IMR-90 (cell line): ENCODE results near the gene DBP. TPM values are rescaled to one million over a fixed set of nuclear protein-coding genes. Genes with fewer than 3 reads are reported as not detected.

Source experiments
- ATAC-seq: fragments of 200-7000 bp; cut with Tn5 transposase; 2 replicates; pipeline ENCODE4 v1.9.1; 2020; ENCODE audit warnings: low read depth, mild to moderate bottlenecking, moderate library complexity
- BruUV-seq: library from RNA; stranded (reverse); fragments of 400-500 nt; replicated peaks from 2 replicates; lab custom pipeline; 2021; lab: Mats Ljungman, UMichigan
- CTCF ChIA-PET: fragments of 300-600 bp; formaldehyde crosslinking; extraction: SDS; loops from one replicate; lab custom pipeline; 2021; ENCODE audit warnings: antibody characterized with exemption; lab: Yijun Ruan, JAX
- POLR2A ChIA-PET: fragments of 300-600 bp; sonication (Branson Sonifier 250); formaldehyde crosslinking; loops from one replicate; lab custom pipeline; 2022; ENCODE audit warnings: antibody characterized with exemption; ENCODE audit not compliant: unreplicated experiment; lab: Charles Lee
- DNase-seq: peaks from one replicate; pipeline ENCODE4 v3.0.0; 2013
- H2AFZ ChIP-seq: replicated peaks from 2 replicates; pipeline ENCODE3; 2013; ENCODE audit warnings: low read length, mild to moderate bottlenecking; ENCODE audit not compliant: poor library complexity
- H2AK5ac ChIP-seq: 2 replicates; pipeline ENCODE4 v1.6.1; 2013; ENCODE audit warnings: low read depth, low read length, inconsistent platforms
- H2AK9ac ChIP-seq: replicated peaks from 2 replicates; pipeline ENCODE3; 2013; ENCODE audit warnings: mild to moderate bottlenecking, low read depth, low read length, moderate library complexity; ENCODE audit not compliant: poor library complexity
- H2BK120ac ChIP-seq: 2 replicates; pipeline ENCODE4 v1.6.1; 2013; ENCODE audit warnings: low read depth, low read length, inconsistent platforms
- H2BK15ac ChIP-seq: 3 replicates; pipeline ENCODE4 v1.6.1; 2013; ENCODE audit warnings: low read depth, low read length, inconsistent platforms
- H2BK20ac ChIP-seq: 2 replicates; pipeline ENCODE4 v1.6.1; 2013; ENCODE audit warnings: low read depth, mild to moderate bottlenecking, inconsistent platforms, low read length, moderate library complexity
- H2BK5ac ChIP-seq: 2 replicates; pipeline ENCODE4 v1.6.1; 2013; ENCODE audit warnings: mild to moderate bottlenecking, low read depth, low read length, inconsistent platforms; ENCODE audit not compliant: poor library complexity, severe bottlenecking
- H3K14ac ChIP-seq: replicated peaks from 2 replicates; pipeline ENCODE4 v1.6.1; 2013; ENCODE audit warnings: low read depth, low read length, inconsistent platforms
- H3K18ac ChIP-seq: 2 replicates; pipeline ENCODE4 v1.6.1; 2013; ENCODE audit warnings: low read depth, low read length, control low read depth
- H3K23ac ChIP-seq: 2 replicates; pipeline ENCODE4 v1.6.1; 2013; ENCODE audit warnings: low read depth, low read length, inconsistent platforms
- H3K27ac ChIP-seq: 2 replicates; pipeline ENCODE4 v1.5.1; 2013; ENCODE audit warnings: mild to moderate bottlenecking, control low read depth, low read length; ENCODE audit not compliant: insufficient read depth
- H3K27me3 ChIP-seq: 2 replicates; pipeline ENCODE4 v1.6.1; 2013; ENCODE audit warnings: low read length; ENCODE audit not compliant: control insufficient read depth, insufficient read depth
- H3K36me3 ChIP-seq: 2 replicates; pipeline ENCODE4 v1.6.1; 2013; ENCODE audit warnings: low read length, mixed read lengths; ENCODE audit not compliant: control insufficient read depth, insufficient read depth
- H3K4ac ChIP-seq: 2 replicates; pipeline ENCODE4 v1.6.1; 2013; ENCODE audit warnings: low read depth, low read length, inconsistent platforms
- H3K4me1 ChIP-seq: 2 replicates; pipeline ENCODE4 v1.6.1; 2013; ENCODE audit warnings: low read length, mixed read lengths; ENCODE audit not compliant: control insufficient read depth, insufficient read depth
- H3K4me2 ChIP-seq: 2 replicates; pipeline ENCODE4 v1.6.1; 2013; ENCODE audit warnings: low read depth, mild to moderate bottlenecking, control low read depth, low read length, moderate library complexity
- H3K4me3 ChIP-seq: 2 replicates; pipeline ENCODE4 v1.5.1; 2013; ENCODE audit warnings: low read depth, mild to moderate bottlenecking, control low read depth, low read length, moderate library complexity; ENCODE audit not compliant: insufficient read depth
- H3K56ac ChIP-seq: 2 replicates; pipeline ENCODE4 v1.6.1; 2013; ENCODE audit warnings: low read length, inconsistent platforms; ENCODE audit not compliant: insufficient read depth; ENCODE audit errors: extremely low read depth
- H3K79me1 ChIP-seq, 2 experiments: 2 replicates each; pipeline ENCODE4 v1.6.1; 2013; ENCODE audit warnings: low read length in 2 of 2, inconsistent platforms in 1 of 2, low read depth in 1 of 2
- H3K9ac ChIP-seq: 2 replicates; pipeline ENCODE4 v1.6.1; 2013; ENCODE audit warnings: low read depth, low read length, control low read depth
- H3K9me1 ChIP-seq: 2 replicates; pipeline ENCODE4 v1.6.1; 2013; ENCODE audit warnings: low read length, inconsistent platforms; ENCODE audit not compliant: insufficient read depth
- H3K9me3 ChIP-seq: 2 replicates; pipeline ENCODE4 v1.6.1; 2013; ENCODE audit warnings: low read length; ENCODE audit not compliant: control insufficient read depth, insufficient read depth
- H4K20me1 ChIP-seq: 2 replicates; pipeline ENCODE4 v1.6.1; 2013; ENCODE audit warnings: low read length, inconsistent platforms; ENCODE audit not compliant: insufficient read depth
- H4K5ac ChIP-seq: 2 replicates; pipeline ENCODE4 v1.6.1; 2013; ENCODE audit warnings: mild to moderate bottlenecking, low read depth, low read length, control low read depth
- H4K8ac ChIP-seq, 2 experiments: 2 replicates each; pipeline ENCODE4 v1.6.1; 2013; ENCODE audit warnings: low read depth in 2 of 2, low read length in 2 of 2, control low read depth in 1 of 2, inconsistent platforms in 1 of 2
- H4K91ac ChIP-seq: 2 replicates; pipeline ENCODE4 v1.6.1; 2013; ENCODE audit warnings: low read depth, low read length, inconsistent platforms; ENCODE audit not compliant: insufficient read depth
- BHLHE40 ChIP-seq: fragments of 150-350 bp; IDR thresholded peaks from 2 replicates; pipeline ENCODE4 v1.6.1; 2016; ENCODE audit warnings: mild to moderate bottlenecking, low read depth, low read length
- FOS ChIP-seq: fragments of 150-350 bp; IDR thresholded peaks from 2 replicates; pipeline ENCODE4 v1.6.1; 2016; ENCODE audit warnings: low read depth, low read length
- MAFK ChIP-seq: IDR thresholded peaks from 2 replicates; pipeline ENCODE4 v1.6.1; 2012; ENCODE audit warnings: low read depth, low read length, improper control_type of control experiment
- MXI1 ChIP-seq: IDR thresholded peaks from 2 replicates; pipeline ENCODE4 v1.6.1; 2012; ENCODE audit warnings: low read depth, mild to moderate bottlenecking, low read length, moderate library complexity, borderline replicate concordance
- NFE2L2 ChIP-seq: fragments of 150-350 bp; IDR thresholded peaks from 2 replicates; pipeline ENCODE4 v1.6.1; 2016; ENCODE audit warnings: low read depth, mild to moderate bottlenecking, low read length
- RAD21 ChIP-seq: IDR thresholded peaks from 2 replicates; pipeline ENCODE4 v1.6.1; 2012; ENCODE audit warnings: low read length, improper control_type of control experiment
- RCOR1 ChIP-seq: IDR thresholded peaks from 2 replicates; pipeline ENCODE4 v1.6.1; 2012; ENCODE audit warnings: mild to moderate bottlenecking, low read length, improper control_type of control experiment; ENCODE audit not compliant: insufficient replicate concordance
- RFX5 ChIP-seq: IDR thresholded peaks from 2 replicates; pipeline ENCODE4 v1.8.0; 2012; ENCODE audit warnings: low read depth, mild to moderate bottlenecking, low read length, moderate library complexity
- SMC3 ChIP-seq: fragments of 150-350 bp; IDR thresholded peaks from 2 replicates; pipeline ENCODE4 v1.6.1; 2016; ENCODE audit warnings: low read depth, mild to moderate bottlenecking, antibody characterized with exemption, low read length, moderate library complexity
- WGBS, 2 experiments: methylation state at CpG; one replicate each; pipeline versions ENCODE4 v1.1.5 to v1.1.7; 2013; ENCODE audit warnings: missing lambda C conversion rate in 2 of 2; ENCODE audit not compliant: insufficient read length in 1 of 2; ENCODE audit errors: extremely low coverage in 2 of 2; 5-methylcytosine and 5-hydroxymethylcytosine counted together
- dilution Hi-C: fragments of 300-500 bp; cut with HindIII; formaldehyde crosslinking; loops from one replicate; pipeline ENCODE4 v1.14.3; 2018; ENCODE audit warnings: low sequenced_read_pairs; ENCODE audit not compliant: unreplicated experiment
- in situ Hi-C: fragments of 300-500 bp; cut with MboI; formaldehyde crosslinking; loops from 3 replicates; pipeline ENCODE4 v1.14.3; 2019; ENCODE audit warnings: low sequenced_read_pairs, inconsistent platforms, mixed read lengths
- intact Hi-C: fragments of 100-400 bp; cut with micrococcal nuclease; formaldehyde crosslinking; loops from 2 replicates; pipeline ENCODE4 v1.10.0; 2022
- polyA plus RNA-seq, 3 experiments: library from polyadenylated mRNA; depleted of rRNA; stranded (reverse); fragments of >200 nt; gene quantifications; 2 replicates each; pipeline ENCODE4 v1.2.3, GENCODE V29; 2012; ENCODE audit warnings: low replicate concordance in 1 of 3
- total RNA-seq: library from RNA; depleted of rRNA; stranded (reverse); fragments of >200 nt; gene quantifications from 2 replicates; pipeline ENCODE4 v1.2.3, GENCODE V29; 2012
- TF ChIP-seq, protein P1 (sequence below): fragments of 150-350 bp; IDR thresholded peaks from 2 replicates; pipeline ENCODE4 v1.6.1; 2017; ENCODE audit warnings: mild to moderate bottlenecking, antibody characterized with exemption, low read length, low read depth
- TF ChIP-seq, protein P2 (sequence below): conservative IDR thresholded peaks from 2 replicates; pipeline ENCODE4 v1.5.1; 2012; ENCODE audit warnings: mild to moderate bottlenecking, low read depth, low read length, improper control_type of control experiment
- TF ChIP-seq, protein P3 (sequence below): fragments of 150-350 bp; IDR thresholded peaks from 2 replicates; pipeline ENCODE4 v1.6.1; 2016; ENCODE audit warnings: low read depth, mild to moderate bottlenecking, low read length, moderate library complexity, borderline replicate concordance

The DBP gene
- total and polyA plus RNA-seq, 2 of the 4 experiments (the other 2 are of a cell fraction): 3.0 to 3.6 TPM

DNA sequence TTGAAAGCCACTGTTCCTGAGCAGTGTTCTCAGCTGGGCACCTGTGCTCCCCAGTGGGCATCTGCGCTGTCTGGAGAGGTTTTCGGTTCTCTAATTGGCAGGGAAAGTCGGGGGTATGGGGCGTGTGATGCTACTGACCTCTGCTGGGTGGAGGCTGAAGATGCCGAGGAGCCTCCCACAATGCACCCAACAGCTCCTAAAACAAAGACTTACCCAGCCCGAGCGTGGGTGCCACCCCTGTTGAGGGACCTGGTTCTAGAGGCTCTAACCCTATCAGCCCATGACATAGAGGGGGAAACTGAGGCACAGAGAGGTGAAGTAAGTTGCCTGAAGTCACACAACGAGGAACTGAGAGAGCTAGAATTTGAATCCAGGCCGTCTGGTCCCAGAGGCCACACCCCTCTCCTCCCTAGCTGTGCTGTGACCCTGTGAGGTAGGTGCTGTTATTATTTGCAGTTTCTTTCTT, 28.3 kb downstream of the DBP start:
- Histone ChIP-seq H2BK120ac (peak overlapping the region; percentile 85), H3K56ac (no peak overlapping the region), H4K5ac (peak overlapping the region; percentile 91), H3K4me2 (no peak overlapping the region; the same call in 1 of the 2 replicates), H3K4me1 (no peaks in the 10 kb centered on the region), H2AFZ (peak overlapping the region; percentile 95), H3K4me3 (no peak overlapping the region), H2BK5ac (no peak overlapping the region), H3K23ac (0 out of 2 replicates have a peak overlapping the region, but pooled peaks have one; percentile 78), H3K79me1 (no peaks in the 10 kb centered on the region), H3K27me3 (no peaks in the 10 kb centered on the region), H4K8ac (peak overlapping the region; percentile 69 to 93; a peak in 3 of 4 replicates), H2BK20ac (no peak overlapping the region), H2AK5ac (no peak overlapping the region), H3K27ac (no peak overlapping the region), H2AK9ac (peak overlapping the region; percentile 82), H4K91ac (no peak overlapping the region; the same call in 1 of the 2 replicates), H3K9me1 (no peaks in the 10 kb centered on the region), H3K9me3 (no peaks in the 10 kb centered on the region), H4K20me1 (0 out of 2 replicates have a peak, but pooled peaks cover 5% of the 10 kb centered on the region), H3K14ac (0 out of 2 replicates have a peak overlapping the region, but pooled peaks have one; percentile 82), H3K9ac (no peak overlapping the region), H3K18ac (no peak overlapping the region), H3K36me3 (no peaks in the 10 kb centered on the region), H2BK15ac (no peak overlapping the region), H3K4ac (no peak overlapping the region)
- no CpG with 5 or more reads among the region's 9 CpGs for WGBS, 2 experiments
- ChIA-PET CTCF (interaction anchor here (0.9 kb wide), 1 partner anchor 119 kb away, joined by 3 read pairs; no protein-coding TSS in a partner anchor), POLR2A (no interaction called here)
- in situ Hi-C loops (no loop called here), dilution Hi-C loops (no loop called here), intact Hi-C loops (loop anchor here (2.0 kb wide), 1 partner anchor 20 kb away; no protein-coding TSS in a partner anchor)
- DNase-seq (no peak), ATAC-seq (peak; percentile 83)
- no TSS peak for BruUV-seq
- TF ChIP-seq, protein P1, sequence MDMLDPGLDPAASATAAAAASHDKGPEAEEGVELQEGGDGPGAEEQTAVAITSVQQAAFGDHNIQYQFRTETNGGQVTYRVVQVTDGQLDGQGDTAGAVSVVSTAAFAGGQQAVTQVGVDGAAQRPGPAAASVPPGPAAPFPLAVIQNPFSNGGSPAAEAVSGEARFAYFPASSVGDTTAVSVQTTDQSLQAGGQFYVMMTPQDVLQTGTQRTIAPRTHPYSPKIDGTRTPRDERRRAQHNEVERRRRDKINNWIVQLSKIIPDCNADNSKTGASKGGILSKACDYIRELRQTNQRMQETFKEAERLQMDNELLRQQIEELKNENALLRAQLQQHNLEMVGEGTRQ: no peak
- TF ChIP-seq BHLHE40 (no peak), NFE2L2 (no peak), RCOR1 (no peak), FOS (no peak), MXI1 (no peak), MAFK (no peak), RFX5 (no peak), RAD21 (peak; percentile 64), SMC3 (peak; percentile 46)
- TF ChIP-seq, protein P2, sequence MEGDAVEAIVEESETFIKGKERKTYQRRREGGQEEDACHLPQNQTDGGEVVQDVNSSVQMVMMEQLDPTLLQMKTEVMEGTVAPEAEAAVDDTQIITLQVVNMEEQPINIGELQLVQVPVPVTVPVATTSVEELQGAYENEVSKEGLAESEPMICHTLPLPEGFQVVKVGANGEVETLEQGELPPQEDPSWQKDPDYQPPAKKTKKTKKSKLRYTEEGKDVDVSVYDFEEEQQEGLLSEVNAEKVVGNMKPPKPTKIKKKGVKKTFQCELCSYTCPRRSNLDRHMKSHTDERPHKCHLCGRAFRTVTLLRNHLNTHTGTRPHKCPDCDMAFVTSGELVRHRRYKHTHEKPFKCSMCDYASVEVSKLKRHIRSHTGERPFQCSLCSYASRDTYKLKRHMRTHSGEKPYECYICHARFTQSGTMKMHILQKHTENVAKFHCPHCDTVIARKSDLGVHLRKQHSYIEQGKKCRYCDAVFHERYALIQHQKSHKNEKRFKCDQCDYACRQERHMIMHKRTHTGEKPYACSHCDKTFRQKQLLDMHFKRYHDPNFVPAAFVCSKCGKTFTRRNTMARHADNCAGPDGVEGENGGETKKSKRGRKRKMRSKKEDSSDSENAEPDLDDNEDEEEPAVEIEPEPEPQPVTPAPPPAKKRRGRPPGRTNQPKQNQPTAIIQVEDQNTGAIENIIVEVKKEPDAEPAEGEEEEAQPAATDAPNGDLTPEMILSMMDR: peak; percentile 61
- TF ChIP-seq, protein P3, sequence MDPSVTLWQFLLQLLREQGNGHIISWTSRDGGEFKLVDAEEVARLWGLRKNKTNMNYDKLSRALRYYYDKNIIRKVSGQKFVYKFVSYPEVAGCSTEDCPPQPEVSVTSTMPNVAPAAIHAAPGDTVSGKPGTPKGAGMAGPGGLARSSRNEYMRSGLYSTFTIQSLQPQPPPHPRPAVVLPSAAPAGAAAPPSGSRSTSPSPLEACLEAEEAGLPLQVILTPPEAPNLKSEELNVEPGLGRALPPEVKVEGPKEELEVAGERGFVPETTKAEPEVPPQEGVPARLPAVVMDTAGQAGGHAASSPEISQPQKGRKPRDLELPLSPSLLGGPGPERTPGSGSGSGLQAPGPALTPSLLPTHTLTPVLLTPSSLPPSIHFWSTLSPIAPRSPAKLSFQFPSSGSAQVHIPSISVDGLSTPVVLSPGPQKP: no peak
